Measurements from ENCODE around the gene KLHL7.
"Not testable (repeated sequence)": the region's sequence is repeated elsewhere in the genome, so short reads cannot be mapped to it uniquely, and the experiment has no call there.

KLHL7 gene

GRCh38 chr7:23183279-23184012, 77.9 kb downstream of the KLHL7 start:
- peak overlapping the region; percentile 97 for H3K9ac ChIP-seq (ENCODE audit: low read length)
- DNase-seq (ENCODE audit: low read depth) = peak; percentile 4
- peaks cover 24% of the 10 kb centered on the region for H3K4me1 ChIP-seq (ENCODE audit: control insufficient read depth, insufficient read depth, low read length)
- peak overlapping the region; percentile 99 for H3K4me3 ChIP-seq (ENCODE audit: low read length)
- H3K27me3 ChIP-seq (replicated peaks; ENCODE audit: control insufficient read depth, insufficient read depth, low read length) = no peaks in the 10 kb centered on the region
- H3K9me3 ChIP-seq (ENCODE audit: control insufficient read depth, low read length) = no peaks in the 10 kb centered on the region
- H3K36me3 ChIP-seq (ENCODE audit: control insufficient read depth, insufficient read depth, low read length, severe bottlenecking) = peaks cover 34% of the 10 kb centered on the region

- Histone ChIP-seq H3K4me1 (ENCODE audit: control insufficient read depth, insufficient read depth, low read length) (peaks cover 24% of the 10 kb centered on the region), H3K4me3 (ENCODE audit: low read length) (peak overlapping the region; percentile 99), H3K9me3 (ENCODE audit: control insufficient read depth, low read length) (no peaks in the 10 kb centered on the region), H3K36me3 (ENCODE audit: control insufficient read depth, insufficient read depth, low read length, severe bottlenecking) (peaks cover 43% of the 10 kb centered on the region), H3K27me3 (replicated peaks; ENCODE audit: control insufficient read depth, insufficient read depth, low read length) (no peaks in the 10 kb centered on the region), H3K9ac (ENCODE audit: low read length) (peak overlapping the region; percentile 97)
- DNase-seq (ENCODE audit: low read depth) = no peak
Measured at GRCh38 chr7:23184291-23184690, 78.7 kb downstream of the KLHL7 start.

DNA sequence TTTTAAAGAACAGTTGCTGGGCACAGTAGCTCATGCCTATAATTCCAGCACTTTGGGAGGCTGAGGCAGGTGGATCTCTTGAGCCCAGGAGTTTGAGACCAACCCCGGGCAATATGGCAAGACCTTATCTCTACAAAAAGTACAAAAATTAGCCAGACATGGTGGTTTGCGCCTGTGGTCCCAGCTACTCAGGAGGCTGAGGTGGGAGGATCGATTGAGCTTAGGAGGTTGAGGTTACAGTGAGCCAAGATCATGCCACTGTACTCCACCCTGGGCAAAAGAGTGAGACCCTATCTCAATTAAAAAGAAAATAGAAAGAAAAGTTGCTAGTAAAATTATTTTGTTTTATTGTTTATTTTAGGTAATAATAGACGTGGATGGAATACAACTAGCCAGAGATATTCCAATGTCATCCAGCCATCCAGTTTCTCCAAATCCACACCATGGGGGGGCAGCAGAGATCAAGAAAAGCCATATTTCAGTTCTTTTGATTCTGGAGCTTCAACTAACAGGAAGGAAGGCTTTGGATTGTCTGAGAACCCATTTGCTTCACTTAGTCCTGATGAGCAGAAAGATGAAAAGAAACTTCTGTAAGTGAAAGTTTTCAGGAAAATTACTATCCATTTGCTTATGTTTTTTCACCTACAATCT, 79.2 kb downstream of the KLHL7 start:
- Histone ChIP-seq H3K4me3 (ENCODE audit: low read length) (no peak overlapping the region), H3K4me1 (ENCODE audit: control insufficient read depth, insufficient read depth, low read length) (peaks cover 24% of the 10 kb centered on the region), H3K9me3 (ENCODE audit: control insufficient read depth, low read length) (no peaks in the 10 kb centered on the region), H3K27me3 (replicated peaks; ENCODE audit: control insufficient read depth, insufficient read depth, low read length) (no peaks in the 10 kb centered on the region), H3K36me3 (ENCODE audit: control insufficient read depth, insufficient read depth, low read length, severe bottlenecking) (peaks cover 45% of the 10 kb centered on the region), H3K9ac (ENCODE audit: low read length) (no peak overlapping the region)
- peak; percentile 86 for DNase-seq (ENCODE audit: low read depth)

DNA sequence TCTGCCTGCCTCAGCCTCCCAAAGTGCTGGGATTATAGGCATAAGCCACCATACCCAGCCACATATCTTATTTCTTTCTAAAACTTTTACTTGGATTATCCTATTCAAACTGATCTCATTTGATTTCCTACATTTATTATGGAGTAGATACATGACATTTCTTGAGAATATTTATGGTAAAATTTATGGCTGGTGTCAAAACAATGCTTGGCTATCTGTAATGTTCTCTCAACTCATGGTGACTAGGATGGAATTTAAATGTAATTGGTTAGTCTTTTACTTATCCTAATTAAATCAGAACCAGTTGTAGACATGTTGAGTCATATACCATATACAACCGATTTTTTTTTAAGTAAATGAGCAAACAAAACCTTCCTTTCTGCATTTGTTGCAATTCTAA, 80.4 kb downstream of the KLHL7 start:
- peaks cover 53% of the 10 kb centered on the region for H3K36me3 ChIP-seq (ENCODE audit: control insufficient read depth, insufficient read depth, low read length, severe bottlenecking)

GRCh38 chr7:23191022-23191421, 85.4 kb downstream of the KLHL7 start:
- DNase-seq (ENCODE audit: low read depth) = no peak
- Histone ChIP-seq H3K9me3 (ENCODE audit: control insufficient read depth, low read length) (no peaks in the 10 kb centered on the region), H3K36me3 (ENCODE audit: control insufficient read depth, insufficient read depth, low read length, severe bottlenecking) (peaks cover 74% of the 10 kb centered on the region), H3K27me3 (replicated peaks; ENCODE audit: control insufficient read depth, insufficient read depth, low read length) (no peaks in the 10 kb centered on the region), H3K4me3 (ENCODE audit: low read length) (no peak overlapping the region), H3K9ac (ENCODE audit: low read length) (no peak overlapping the region), H3K4me1 (ENCODE audit: control insufficient read depth, insufficient read depth, low read length) (peaks cover 4% of the 10 kb centered on the region)

More for the DNA sequence above, 80.4 kb downstream of the KLHL7 start:
- DNase-seq (ENCODE audit: low read depth) = no peak
- Histone ChIP-seq H3K4me1 (ENCODE audit: control insufficient read depth, insufficient read depth, low read length) (peaks cover 25% of the 10 kb centered on the region), H3K9me3 (ENCODE audit: control insufficient read depth, low read length) (no peaks in the 10 kb centered on the region), H3K4me3 (ENCODE audit: low read length) (no peak overlapping the region), H3K27me3 (replicated peaks; ENCODE audit: control insufficient read depth, insufficient read depth, low read length) (no peaks in the 10 kb centered on the region), H3K9ac (ENCODE audit: low read length) (peak overlapping the region; percentile 27)

DNA sequence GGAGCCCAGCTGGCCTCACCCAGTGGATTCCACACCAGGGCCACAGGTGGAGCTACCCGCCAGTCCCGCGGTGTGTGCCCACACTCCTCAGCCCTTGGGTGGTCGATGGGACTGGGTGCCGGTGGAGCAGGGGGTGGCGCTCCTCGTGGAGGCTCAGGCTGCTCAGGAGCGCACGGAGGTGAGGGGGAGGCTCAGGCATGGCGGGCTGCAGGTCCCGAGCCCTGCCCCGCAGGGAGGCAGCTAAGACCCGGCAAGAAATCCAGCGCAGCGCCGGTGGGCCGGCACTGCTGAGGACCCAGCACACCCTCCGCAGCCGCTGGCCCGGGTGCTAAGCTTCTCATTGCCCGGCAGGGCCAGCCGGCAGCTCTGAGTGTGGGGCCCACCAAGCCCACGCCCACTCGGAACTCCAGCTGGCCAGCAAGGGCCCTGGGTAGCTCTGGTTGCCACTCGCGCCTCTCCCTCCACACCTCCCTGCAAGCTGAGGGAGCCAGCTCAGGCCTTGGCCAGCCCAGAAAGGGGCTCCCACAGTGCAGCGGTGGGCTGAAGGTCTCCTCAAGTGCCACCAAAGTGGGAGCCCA, 88.2 kb downstream of the KLHL7 start:
- not testable (repeated sequence) for H3K4me1 ChIP-seq (ENCODE audit: control insufficient read depth, insufficient read depth, low read length); H3K9ac ChIP-seq (ENCODE audit: low read length); H3K9me3 ChIP-seq (ENCODE audit: control insufficient read depth, low read length); DNase-seq (ENCODE audit: low read depth); H3K4me3 ChIP-seq (ENCODE audit: low read length); H3K27me3 ChIP-seq (replicated peaks; ENCODE audit: control insufficient read depth, insufficient read depth, low read length)
- H3K36me3 ChIP-seq (ENCODE audit: control insufficient read depth, insufficient read depth, low read length, severe bottlenecking) = peaks cover 61% of the 10 kb centered on the region

DNA sequence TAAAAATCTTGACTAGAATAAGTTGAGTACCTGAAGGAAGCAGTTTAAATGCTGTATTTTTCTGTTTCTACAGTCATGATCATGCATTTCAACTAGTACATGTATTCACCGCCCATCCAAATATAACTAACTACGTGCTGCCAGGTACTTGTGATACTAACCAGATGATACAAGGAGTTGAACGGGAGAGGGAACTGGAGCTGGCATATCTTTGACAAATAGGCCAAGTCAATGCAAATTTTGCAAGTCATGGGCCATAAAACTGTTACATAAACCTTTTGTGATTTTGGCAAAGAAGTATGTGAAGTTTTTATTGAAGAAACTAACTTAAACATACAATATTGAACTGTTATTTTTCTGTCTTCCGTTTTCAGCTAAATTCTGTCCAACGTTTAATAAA, 90.7 kb downstream of the KLHL7 start:
- Histone ChIP-seq H3K27me3 (replicated peaks; ENCODE audit: control insufficient read depth, insufficient read depth, low read length) (no peaks in the 10 kb centered on the region), H3K9me3 (ENCODE audit: control insufficient read depth, low read length) (no peaks in the 10 kb centered on the region), H3K36me3 (ENCODE audit: control insufficient read depth, insufficient read depth, low read length, severe bottlenecking) (peaks cover 67% of the 10 kb centered on the region), H3K4me1 (ENCODE audit: control insufficient read depth, insufficient read depth, low read length) (peaks cover 3% of the 10 kb centered on the region), H3K4me3 (ENCODE audit: low read length) (no peak overlapping the region), H3K9ac (ENCODE audit: low read length) (no peak overlapping the region)
- DNase-seq (ENCODE audit: low read depth) = no peak

DNA sequence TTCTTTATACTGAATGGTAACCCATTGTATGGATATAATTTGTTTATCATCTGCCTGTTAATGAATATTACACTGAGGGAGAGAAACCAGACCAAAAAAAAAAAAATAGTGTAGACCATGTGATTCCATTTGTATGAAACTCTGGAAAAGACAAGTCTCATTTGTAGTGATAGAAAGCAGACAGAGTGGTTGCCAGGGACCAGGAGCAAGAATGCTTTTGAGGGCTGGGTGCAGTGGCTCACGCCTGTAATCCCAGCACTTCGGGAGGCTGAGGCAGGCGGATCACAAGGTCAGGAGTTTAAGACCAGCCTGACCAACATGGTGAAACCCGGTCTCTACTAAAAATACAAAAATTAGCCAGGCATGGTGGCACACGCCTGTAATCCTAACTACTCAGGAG, 92.2 kb downstream of the KLHL7 start:
- not testable (repeated sequence) for H3K9ac ChIP-seq (ENCODE audit: low read length); H3K4me1 ChIP-seq (ENCODE audit: control insufficient read depth, insufficient read depth, low read length); H3K9me3 ChIP-seq (ENCODE audit: control insufficient read depth, low read length); H3K4me3 ChIP-seq (ENCODE audit: low read length); H3K27me3 ChIP-seq (replicated peaks; ENCODE audit: control insufficient read depth, insufficient read depth, low read length); DNase-seq (ENCODE audit: low read depth)
- H3K36me3 ChIP-seq (ENCODE audit: control insufficient read depth, insufficient read depth, low read length, severe bottlenecking) = peaks cover 61% of the 10 kb centered on the region

GRCh38 chr7:23200331-23200730, 94.7 kb downstream of the KLHL7 start:
- no peak for DNase-seq (ENCODE audit: low read depth)
- Histone ChIP-seq H3K4me3 (ENCODE audit: low read length) (no peak overlapping the region), H3K36me3 (ENCODE audit: control insufficient read depth, insufficient read depth, low read length, severe bottlenecking) (peaks cover 45% of the 10 kb centered on the region), H3K4me1 (ENCODE audit: control insufficient read depth, insufficient read depth, low read length) (peaks cover 3% of the 10 kb centered on the region), H3K9me3 (ENCODE audit: control insufficient read depth, low read length) (no peaks in the 10 kb centered on the region), H3K9ac (ENCODE audit: low read length) (no peak overlapping the region), H3K27me3 (replicated peaks; ENCODE audit: control insufficient read depth, insufficient read depth, low read length) (no peaks in the 10 kb centered on the region)

GRCh38 chr7:23204241-23204640, 98.7 kb downstream of the KLHL7 start:
- Histone ChIP-seq H3K4me1 (ENCODE audit: control insufficient read depth, insufficient read depth, low read length) (no peaks in the 10 kb centered on the region), H3K9me3 (ENCODE audit: control insufficient read depth, low read length) (no peaks in the 10 kb centered on the region), H3K9ac (ENCODE audit: low read length) (no peak overlapping the region), H3K4me3 (ENCODE audit: low read length) (no peak overlapping the region), H3K36me3 (ENCODE audit: control insufficient read depth, insufficient read depth, low read length, severe bottlenecking) (peaks cover 27% of the 10 kb centered on the region), H3K27me3 (replicated peaks; ENCODE audit: control insufficient read depth, insufficient read depth, low read length) (no peaks in the 10 kb centered on the region)
- no peak for DNase-seq (ENCODE audit: low read depth)

DNA sequence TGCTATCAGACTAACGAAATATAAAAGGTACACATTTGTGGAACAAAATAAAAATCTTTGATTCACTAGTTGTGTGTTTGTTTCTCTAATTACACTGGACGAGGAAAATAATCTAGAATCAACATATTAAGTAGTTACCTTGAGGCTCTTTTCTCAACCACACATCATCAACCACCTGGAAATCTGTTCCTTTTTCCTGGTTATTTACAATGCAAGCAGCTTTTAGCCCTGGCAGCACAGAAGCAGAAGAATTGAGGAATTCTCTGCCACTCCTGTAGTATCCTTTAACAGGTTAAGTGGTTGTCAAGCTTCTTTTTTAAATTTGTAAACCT, 100.0 kb downstream of the KLHL7 start:
- peak overlapping the region; percentile 49 for H3K4me3 ChIP-seq (ENCODE audit: low read length)
- H3K27me3 ChIP-seq (replicated peaks; ENCODE audit: control insufficient read depth, insufficient read depth, low read length) = no peaks in the 10 kb centered on the region
- H3K36me3 ChIP-seq (ENCODE audit: control insufficient read depth, insufficient read depth, low read length, severe bottlenecking) = peaks cover 14% of the 10 kb centered on the region
- no peaks in the 10 kb centered on the region for H3K4me1 ChIP-seq (ENCODE audit: control insufficient read depth, insufficient read depth, low read length)
- H3K9ac ChIP-seq (ENCODE audit: low read length) = peak overlapping the region; percentile 47
- H3K9me3 ChIP-seq (ENCODE audit: control insufficient read depth, low read length) = no peaks in the 10 kb centered on the region
- DNase-seq (ENCODE audit: low read depth) = no peak
